Right cardiac atrium (tissue), 5 donors: ENCODE results near the gene ZNF777. TPM values are rescaled to one million over a fixed set of nuclear protein-coding genes. Genes with fewer than 3 reads are reported as not detected.
"Not testable (repeated sequence)": the region's sequence is repeated elsewhere in the genome, so short reads cannot be mapped to it uniquely, and the experiment has no call there.

Source experiments
- ATAC-seq, 2 donors: fragments of 200-7000 bp; cut with Tn5 transposase; one replicate each; pipeline versions ENCODE4 v1.8.0 to v1.9.1; 2020; ENCODE audit warnings: moderate library complexity in 2 of 2, mild to moderate bottlenecking in 1 of 2
- DNase-seq, 3 donors: peaks; one replicate each; pipeline ENCODE4 v3.0.0-alpha.2; 2020
- H3K27ac ChIP-seq: one replicate; pipeline ENCODE4 v1.5.1; 2013; ENCODE audit warnings: mild to moderate bottlenecking, low read length, control low read depth, moderate library complexity
- H3K27me3 ChIP-seq: one replicate; pipeline ENCODE4 v1.6.1; 2013; ENCODE audit not compliant: control insufficient read depth, insufficient read depth
- H3K4me1 ChIP-seq: one replicate; pipeline ENCODE4 v1.6.1; 2013; ENCODE audit warnings: low read length; ENCODE audit not compliant: control insufficient read depth, insufficient read depth
- H3K4me3 ChIP-seq: one replicate; pipeline ENCODE4 v1.5.1; 2013; ENCODE audit warnings: low read length, control low read depth
- H3K9me3 ChIP-seq: one replicate; pipeline ENCODE4 v1.6.1; 2013; ENCODE audit warnings: low read length; ENCODE audit not compliant: control insufficient read depth
- WGBS: extraction: QIAGEN DNeasy Blood & Tissue Kit; methylation state at CpG from one replicate; pipeline ENCODE4 v1.1.7; 2013; 5-methylcytosine and 5-hydroxymethylcytosine counted together
- intact Hi-C, 4 donors: fragments of 100-400 bp; cut with DNase I; formaldehyde crosslinking; loops; one replicate each; pipeline versions ENCODE4 v1.11.0 to v1.14.0; 2022 to 2023
- polyA plus RNA-seq: library from polyadenylated mRNA; stranded (reverse); fragments of 200-250 nt; gene quantifications from one replicate; pipeline ENCODE4 v1.2.3, GENCODE V29; 2013
- total RNA-seq, 4 donors: library from RNA; stranded (reverse); fragmentation: NEBNext Ultra II Directional; extraction: Animal tissue kit (Norgen Biotek cat#: 25700); gene quantifications; one replicate each; pipeline ENCODE4 v1.2.1, GENCODE V29; 2021
- donor health status: healthy with polysubstance abuse.
- donor health status: DM: no; HTN: yes; CAD: no.
- donor health status: DM: no; HTN: no; CAD: no.
- donor health status: DM: no; HTN: yes; CAD: no; lungs with severe emphysema.
- donor health status: DM: yes; HTN: yes; CAD: no.

Gene ZNF777
- total and polyA plus RNA-seq, 5 donors: 6.9 to 8.2 (median 7.5) TPM

GRCh38 chr7:149427096-149427680 lies 33.7 kb downstream of the ZNF777 start:
- H3K9me3 ChIP-seq: no peaks in the 10 kb centered on the region
- H3K4me3 ChIP-seq: no peak overlapping the region
- peaks cover 3% of the 10 kb centered on the region for H3K4me1 ChIP-seq
- 85% methylated on average over 4 of the region's 4 CpGs for WGBS
- no peak for ATAC-seq
- H3K27ac ChIP-seq: no peak overlapping the region
- intact Hi-C loops: no loop called here
- DNase-seq: no peak
- no peaks in the 10 kb centered on the region for H3K27me3 ChIP-seq

GRCh38 chr7:149423449-149424110 lies 37.3 kb downstream of the ZNF777 start:
- H3K27ac ChIP-seq: no peak overlapping the region
- WGBS: 24% methylated on average over 24 of the region's 24 CpGs
- intact Hi-C loops: no loop called here
- DNase-seq (peak in 2 of 3 donors; percentile 51 to 55), ATAC-seq (peak; percentile 9 to 46)
- no peaks in the 10 kb centered on the region for H3K9me3 ChIP-seq
- H3K4me3 ChIP-seq: peak overlapping the region; percentile 43
- peaks cover 7% of the 10 kb centered on the region for H3K4me1 ChIP-seq
- no peaks in the 10 kb centered on the region for H3K27me3 ChIP-seq

GRCh38 chr7:149422914-149423301 lies 38.0 kb downstream of the ZNF777 start:
- Histone ChIP-seq H3K4me1 (peaks cover 7% of the 10 kb centered on the region), H3K4me3 (peak overlapping the region; percentile 43), H3K27me3 (no peaks in the 10 kb centered on the region), H3K27ac (peak overlapping the region; percentile 42), H3K9me3 (no peaks in the 10 kb centered on the region)
- 5% methylated on average over 35 of the region's 35 CpGs for WGBS
- ATAC-seq: peak; percentile 43 to 66
- intact Hi-C loops: no loop called here
- peak; percentile 37 to 76 (median 72) for DNase-seq

GRCh38 chr7:149422162-149422913 lies 38.5 kb downstream of the ZNF777 start:
- intact Hi-C loops: no loop called here
- Histone ChIP-seq H3K4me3 (peak overlapping the region; percentile 43), H3K4me1 (peaks cover 7% of the 10 kb centered on the region), H3K9me3 (no peaks in the 10 kb centered on the region), H3K27me3 (no peaks in the 10 kb centered on the region), H3K27ac (peak overlapping the region; percentile 42)
- DNase-seq: peak; percentile 57 to 88 (median 85)
- WGBS: 2% methylated on average over 68 of the region's 68 CpGs
- ATAC-seq: peak; percentile 94 to 96

- intact Hi-C loops: no loop called here
- DNase-seq (no peak), ATAC-seq (no peak)
- 87% methylated on average over 3 of the region's 3 CpGs for WGBS
- Histone ChIP-seq H3K9me3 (no peaks in the 10 kb centered on the region), H3K27me3 (no peaks in the 10 kb centered on the region), H3K27ac (no peak overlapping the region), H3K4me3 (no peak overlapping the region), H3K4me1 (peaks cover 7% of the 10 kb centered on the region)
Measured at GRCh38 chr7:149420006-149420405, 40.9 kb downstream of the ZNF777 start.

- Histone ChIP-seq H3K27ac (peak overlapping the region; percentile 28), H3K9me3 (no peaks in the 10 kb centered on the region), H3K27me3 (no peaks in the 10 kb centered on the region), H3K4me3 (peak overlapping the region; percentile 40), H3K4me1 (no peaks in the 10 kb centered on the region)
- WGBS: 37% methylated on average over 26 of the region's 26 CpGs
- intact Hi-C loops: no loop called here
- DNase-seq (no peak), ATAC-seq (peak; percentile 36 to 53)
Measured at GRCh38 chr7:149415391-149416071, 45.3 kb downstream of the ZNF777 start.

- DNase-seq (peak; percentile 73 to 87 (median 84)), ATAC-seq (peak; percentile 94)
- no peaks in the 10 kb centered on the region for H3K9me3 ChIP-seq
- intact Hi-C loops: no loop called here
- no peaks in the 10 kb centered on the region for H3K4me1 ChIP-seq
- no peaks in the 10 kb centered on the region for H3K27me3 ChIP-seq
- no peak overlapping the region for H3K27ac ChIP-seq
- WGBS: 4% methylated on average over 36 of the region's 36 CpGs
- H3K4me3 ChIP-seq: peak overlapping the region; percentile 40
Measured at GRCh38 chr7:149414745-149415390, 46.0 kb downstream of the ZNF777 start.

GRCh38 chr7:149414171-149414570 lies 46.7 kb downstream of the ZNF777 start:
- Histone ChIP-seq H3K9me3 (no peaks in the 10 kb centered on the region), H3K4me1 (no peaks in the 10 kb centered on the region), H3K4me3 (no peak overlapping the region), H3K27ac (no peak overlapping the region), H3K27me3 (no peaks in the 10 kb centered on the region)
- intact Hi-C loops: no loop called here
- 39% methylated on average over 5 of the region's 5 CpGs for WGBS
- DNase-seq: no peak
- ATAC-seq: no peak

GRCh38 chr7:149413083-149413482 lies 47.8 kb downstream of the ZNF777 start:
- ATAC-seq, H3K9me3 ChIP-seq, H3K4me3 ChIP-seq, H3K4me1 ChIP-seq, intact Hi-C loops, H3K27ac ChIP-seq, DNase-seq, H3K27me3 ChIP-seq: not testable (repeated sequence)
- 96% methylated on average over 3 of the region's 3 CpGs for WGBS

- Histone ChIP-seq H3K4me1 (no peaks in the 10 kb centered on the region), H3K27me3 (no peaks in the 10 kb centered on the region), H3K4me3 (no peak overlapping the region), H3K27ac (no peak overlapping the region), H3K9me3 (no peaks in the 10 kb centered on the region)
- 84% methylated on average over 6 of the region's 6 CpGs for WGBS
- DNase-seq: no peak
- no peak for ATAC-seq
- intact Hi-C loops: no loop called here
Measured at GRCh38 chr7:149409895-149410294, 51.0 kb downstream of the ZNF777 start.
